Measurements from ENCODE around the gene CTBP2. TPM values are rescaled to one million over a fixed set of nuclear protein-coding genes. Genes with fewer than 3 reads are reported as not detected.

Gene CTBP2
- total and polyA plus RNA-seq, 10 of the 15 experiments (the other 5 are each of a cell fraction or from before 2014, with no cell fraction given) = 0.02 to 0.72 (median 0.06) TPM; not detected in 2

- TF ChIP-seq GABPA (IDR thresholded peaks at IDR 0.05; ENCODE audit: low read depth) (no peak), YY1 (IDR thresholded peaks at IDR 0.05; ENCODE audit: low read depth, low read length) (no peak)
Observed at GRCh38 chr10:125134916-125135770, 25.2 kb downstream of the CTBP2 start (continued).

GRCh38 chr10:125134483-125134848, 25.9 kb downstream of the CTBP2 start:
- no TSS peak for BruUV-seq (replicated peaks)
- H3K9ac ChIP-seq (ENCODE audit: control insufficient read depth, insufficient read depth, low read length) = no peak overlapping the region
- in situ Hi-C loops (cut with MboI) (no loop called here), intact Hi-C loops (cut with micrococcal nuclease; ENCODE audit: unreplicated experiment) (no loop called here)
- no peak overlapping the region for H2AFZ ChIP-seq (ENCODE audit: control insufficient read depth, low read depth, low read length)
- CTCF ChIA-PET = no interaction called here
- FAIRE-seq (no peak), DNase-seq (ENCODE audit: low read depth, low spot score) (no peak), ATAC-seq (no peak)
- H3K9me3 ChIP-seq (replicated peaks; ENCODE audit: control insufficient read depth, insufficient read depth, low read length) = no peaks in the 10 kb centered on the region
- H3K27ac ChIP-seq (ENCODE audit: control insufficient read depth, insufficient read depth) = no peak overlapping the region
- SMC1A ChIA-PET (ENCODE audit: uncharacterized antibody, unreplicated experiment) = no interaction called here
- H3K27me3 ChIP-seq (replicated peaks in 1 of 2; ENCODE audit: control insufficient read depth in 2 of 2, insufficient read depth in 2 of 2, low read length in 1 of 2) = peaks cover 0 to 4% of the 10 kb centered on the region in 2 experiments; a peak in 1 of 4 replicates
- H3K79me2 ChIP-seq (ENCODE audit: control insufficient read depth, insufficient read depth, low read length) = no peaks in the 10 kb centered on the region
- H3K4me2 ChIP-seq (ENCODE audit: control insufficient read depth, insufficient read depth) = no peak overlapping the region
- H3K4me1 ChIP-seq (ENCODE audit: control insufficient read depth, insufficient read depth, low read length) = no peaks in the 10 kb centered on the region
- H3K4me3 ChIP-seq = no peak overlapping the region
- TF ChIP-seq CTCF (IDR thresholded peaks at IDR 0.05 in 2 of 3, conservative IDR thresholded peaks at IDR 0.05 in 1 of 3; ENCODE audit: control insufficient read depth in 2 of 3, extremely low read depth in 1 of 3, insufficient read depth in 1 of 3, low read depth in 3 of 3, low read length in 3 of 3) (no peak), ZSCAN29 (IDR thresholded peaks at IDR 0.05) (no peak), TCF7 (IDR thresholded peaks at IDR 0.05; ENCODE audit: borderline replicate concordance) (no peak), RFX5 (IDR thresholded peaks at IDR 0.05; ENCODE audit: low read depth, low read length) (no peak), ZNF207 (IDR thresholded peaks at IDR 0.05; ENCODE audit: borderline replicate concordance) (no peak), IRF3 (IDR thresholded peaks at IDR 0.05) (no peak), REST (IDR thresholded peaks at IDR 0.05; ENCODE audit: low read depth, low read length) (no peak), NFYA (IDR thresholded peaks at IDR 0.05; ENCODE audit: borderline replicate concordance, low read depth, low read length) (no peak)
- 62% methylated on average over 11 of the region's 11 CpGs for WGBS (ENCODE audit: insufficient coverage, insufficient replicate concordance, low lambda C conversion rate, missing lambda C conversion rate)
- RAD21 ChIA-PET (ENCODE audit: unreplicated experiment) = no interaction called here
- POLR2A ChIA-PET = no interaction called here
- no peaks in the 10 kb centered on the region for H4K20me1 ChIP-seq (ENCODE audit: control insufficient read depth, insufficient read depth)
- H3K36me3 ChIP-seq (ENCODE audit: control insufficient read depth in 2 of 2, insufficient read depth in 2 of 2, low read length in 1 of 2) = no peaks in the 10 kb centered on the region

All from GM12878 (cell line).